Neural cell (in vitro differentiated cells): ENCODE data around the gene CXorf51A. TPM values are rescaled to one million over a fixed set of nuclear protein-coding genes. Genes with fewer than 3 reads are reported as not detected.
"Not testable (repeated sequence)": the region's sequence is repeated elsewhere in the genome, so short reads cannot be mapped to it uniquely, and the experiment has no call there.

Experiments
- H2AFZ ChIP-seq: fragments of 200-600, 300-800 bp; sonication (generic), shearing (Covaris generic); 2 replicates; pipeline ENCODE4 v1.6.0; 2014; ENCODE audit warnings: low read depth, mild to moderate bottlenecking, antibody characterized with exemption, low read length, moderate library complexity
- H3F3A ChIP-seq: fragments of 200-600 bp; shearing (Covaris generic); 2 replicates; pipeline ENCODE4 v1.6.1; 2016; ENCODE audit warnings: mild to moderate bottlenecking, moderate library complexity, mixed read lengths, antibody characterized with exemption, low read length; ENCODE audit not compliant: insufficient read depth, poor library complexity, severe bottlenecking
- H3K27ac ChIP-seq: fragments of 200-600, 300-800 bp; sonication (generic), shearing (Covaris generic); 2 replicates; pipeline ENCODE4 v1.5.1; 2014; ENCODE audit warnings: mild to moderate bottlenecking, low read length, moderate library complexity
- H3K27me3 ChIP-seq: fragments of 300-800, 200-600 bp; sonication (generic), shearing (Covaris generic); 2 replicates; pipeline ENCODE4 v1.6.0; 2014; ENCODE audit warnings: mild to moderate bottlenecking, low read depth, low read length, moderate library complexity; ENCODE audit not compliant: insufficient read depth
- H3K36me3 ChIP-seq: fragments of 300-800, 200-600 bp; sonication (generic), shearing (Covaris generic); 2 replicates; pipeline ENCODE4 v1.5.1; 2014; ENCODE audit warnings: mild to moderate bottlenecking, antibody characterized with exemption, low read length, moderate library complexity; ENCODE audit not compliant: insufficient read depth
- H3K4me2 ChIP-seq: fragments of 300-800, 200-600 bp; sonication (generic), shearing (Covaris generic); 2 replicates; pipeline ENCODE4 v1.6.0; 2014; ENCODE audit warnings: mild to moderate bottlenecking, low read length
- H3K4me3 ChIP-seq: fragments of 300-800, 200-600 bp; sonication (generic), shearing (Covaris generic); 2 replicates; pipeline ENCODE4 v1.5.1; 2014; ENCODE audit warnings: mild to moderate bottlenecking, low read length, moderate library complexity
- H3K79me2 ChIP-seq: fragments of 200-600 bp; shearing (Covaris generic); replicated peaks from 2 replicates; pipeline ENCODE4 v1.6.0; 2014; ENCODE audit warnings: mild to moderate bottlenecking, low read length, moderate library complexity; ENCODE audit not compliant: insufficient read depth
- H3K9ac ChIP-seq: fragments of 300-800, 200-600 bp; sonication (generic), shearing (Covaris generic); 2 replicates; pipeline ENCODE4 v1.6.1; 2016; ENCODE audit warnings: mild to moderate bottlenecking, low read length, mixed read lengths
- H3K9me2 ChIP-seq: fragments of 200-600 bp; shearing (Covaris generic); 2 replicates; pipeline ENCODE4 v1.6.1; 2016; ENCODE audit warnings: mild to moderate bottlenecking, low read length, mixed read lengths; ENCODE audit not compliant: insufficient read depth
- H3K9me3 ChIP-seq: fragments of 200-600, 300-800 bp; sonication (generic), shearing (Covaris generic); 2 replicates; pipeline ENCODE4 v1.6.1; 2016; ENCODE audit warnings: mild to moderate bottlenecking, mixed run types, low read length, moderate library complexity, mixed read lengths
- H4K20me1 ChIP-seq: fragments of 200-600 bp; shearing (Covaris generic); 2 replicates; pipeline ENCODE4 v1.6.1; 2016; ENCODE audit warnings: mild to moderate bottlenecking, mixed run types; ENCODE audit not compliant: insufficient read depth
- CTCF ChIP-seq: fragments of 450-650 bp; IDR thresholded peaks from 2 replicates; pipeline ENCODE4 v1.5.1; 2014; ENCODE audit warnings: antibody characterized with exemption, mild to moderate bottlenecking, moderate library complexity; ENCODE audit not compliant: poor library complexity, severe bottlenecking
- EP300 ChIP-seq: fragments of 450-650 bp; conservative IDR thresholded peaks from 2 replicates; pipeline ENCODE4 v1.6.1; 2014; ENCODE audit warnings: antibody characterized with exemption, mild to moderate bottlenecking, moderate library complexity; ENCODE audit not compliant: poor library complexity, severe bottlenecking
- EZH2 ChIP-seq: fragments of 200-600, 300-800 bp; shearing (Covaris generic), sonication (generic); IDR thresholded peaks from 2 replicates; pipeline ENCODE4 v1.6.1; 2014; ENCODE audit warnings: antibody characterized with exemption, low read length, borderline replicate concordance, mild to moderate bottlenecking; ENCODE audit not compliant: insufficient read depth, poor library complexity, severe bottlenecking
- SMC3 ChIP-seq: fragments of 450-650 bp; conservative IDR thresholded peaks from 2 replicates; pipeline ENCODE4 v1.6.1; 2014; ENCODE audit warnings: antibody characterized with exemption, mild to moderate bottlenecking, moderate library complexity; ENCODE audit not compliant: poor library complexity
- polyA plus RNA-seq: library from polyadenylated mRNA; depleted of rRNA; stranded (reverse); fragments of >200 nt; gene quantifications from 2 replicates; pipeline ENCODE4 v1.2.3, GENCODE V29; 2014
- TF ChIP-seq, protein P1 (sequence below): IDR thresholded peaks from 2 replicates; pipeline ENCODE4 v1.6.1; 2012; ENCODE audit warnings: borderline replicate concordance

The CXorf51A gene
- polyA plus RNA-seq, 1 donor from 2014 or later, result not detected

DNA sequence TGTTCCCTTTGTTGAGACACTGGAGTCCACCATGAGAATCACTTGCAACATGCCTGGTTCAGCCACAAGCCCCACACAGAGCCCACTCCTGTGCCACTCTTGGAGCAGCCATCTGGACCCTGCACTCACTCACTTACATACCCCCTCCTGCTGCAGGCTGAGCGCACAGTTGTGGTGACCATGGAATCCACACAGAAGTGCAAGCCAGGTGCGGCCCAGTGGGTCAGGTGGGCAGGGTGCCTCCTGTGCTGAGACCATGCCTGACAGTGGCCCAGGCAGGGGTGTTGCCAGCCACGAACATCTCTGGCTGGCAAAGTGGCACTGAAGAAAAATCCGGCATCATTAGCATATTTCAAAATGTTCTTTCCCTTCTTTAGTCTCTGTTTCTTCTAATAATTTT lies 17.4 kb upstream of the CXorf51A start:
- H3K36me3 ChIP-seq, result no peaks in the 10 kb centered on the region
- H3K79me2 ChIP-seq, result no peaks in the 10 kb centered on the region

GRCh38 chrX:146809471-146809870 lies 5.1 kb downstream of the CXorf51A start, which contains the start of gene CXorf51B:
Gene CXorf51B, plus strand, starts transcription at chrX:146809771. Its CDS starts 21 bp downstream, at chrX:146809792.
- H4K20me1 ChIP-seq, H3K36me3 ChIP-seq, H3K9me2 ChIP-seq, H3K27ac ChIP-seq, H3K79me2 ChIP-seq, H3K4me2 ChIP-seq, H2AFZ ChIP-seq, H3K9me3 ChIP-seq, H3K4me3 ChIP-seq, H3K27me3 ChIP-seq, H3F3A ChIP-seq, H3K9ac ChIP-seq: not testable (repeated sequence)

More for the DNA sequence above, 17.4 kb upstream of the CXorf51A start:
- H3K27me3 ChIP-seq, result no peaks in the 10 kb centered on the region
- no peak for TF ChIP-seq CTCF
- no peak for TF ChIP-seq SMC3
- TF ChIP-seq EP300, result no peak
- TF ChIP-seq, protein P1, sequence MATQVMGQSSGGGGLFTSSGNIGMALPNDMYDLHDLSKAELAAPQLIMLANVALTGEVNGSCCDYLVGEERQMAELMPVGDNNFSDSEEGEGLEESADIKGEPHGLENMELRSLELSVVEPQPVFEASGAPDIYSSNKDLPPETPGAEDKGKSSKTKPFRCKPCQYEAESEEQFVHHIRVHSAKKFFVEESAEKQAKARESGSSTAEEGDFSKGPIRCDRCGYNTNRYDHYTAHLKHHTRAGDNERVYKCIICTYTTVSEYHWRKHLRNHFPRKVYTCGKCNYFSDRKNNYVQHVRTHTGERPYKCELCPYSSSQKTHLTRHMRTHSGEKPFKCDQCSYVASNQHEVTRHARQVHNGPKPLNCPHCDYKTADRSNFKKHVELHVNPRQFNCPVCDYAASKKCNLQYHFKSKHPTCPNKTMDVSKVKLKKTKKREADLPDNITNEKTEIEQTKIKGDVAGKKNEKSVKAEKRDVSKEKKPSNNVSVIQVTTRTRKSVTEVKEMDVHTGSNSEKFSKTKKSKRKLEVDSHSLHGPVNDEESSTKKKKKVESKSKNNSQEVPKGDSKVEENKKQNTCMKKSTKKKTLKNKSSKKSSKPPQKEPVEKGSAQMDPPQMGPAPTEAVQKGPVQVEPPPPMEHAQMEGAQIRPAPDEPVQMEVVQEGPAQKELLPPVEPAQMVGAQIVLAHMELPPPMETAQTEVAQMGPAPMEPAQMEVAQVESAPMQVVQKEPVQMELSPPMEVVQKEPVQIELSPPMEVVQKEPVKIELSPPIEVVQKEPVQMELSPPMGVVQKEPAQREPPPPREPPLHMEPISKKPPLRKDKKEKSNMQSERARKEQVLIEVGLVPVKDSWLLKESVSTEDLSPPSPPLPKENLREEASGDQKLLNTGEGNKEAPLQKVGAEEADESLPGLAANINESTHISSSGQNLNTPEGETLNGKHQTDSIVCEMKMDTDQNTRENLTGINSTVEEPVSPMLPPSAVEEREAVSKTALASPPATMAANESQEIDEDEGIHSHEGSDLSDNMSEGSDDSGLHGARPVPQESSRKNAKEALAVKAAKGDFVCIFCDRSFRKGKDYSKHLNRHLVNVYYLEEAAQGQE, result no peak
- no peak for TF ChIP-seq EZH2
- no peak overlapping the region for H3K9ac ChIP-seq
- no peak overlapping the region for H3K4me3 ChIP-seq
- no peaks in the 10 kb centered on the region for H3F3A ChIP-seq
- no peaks in the 10 kb centered on the region for H3K9me2 ChIP-seq
- H3K9me3 ChIP-seq, result no peaks in the 10 kb centered on the region
- no peak overlapping the region for H3K27ac ChIP-seq
- no peak overlapping the region for H2AFZ ChIP-seq
- H3K4me2 ChIP-seq, result no peak overlapping the region
- no peaks in the 10 kb centered on the region for H4K20me1 ChIP-seq

Other genes starting within 250 kb of the CXorf51A start
- not detected in 2 replicates for gene CXorf51B, start 5.0 kb downstream of the CXorf51A start, polyA plus RNA-seq